AG10803 (cell line): ENCODE data around the gene DNAH10.

Experiments used
- DNase-seq: peaks from one replicate; pipeline ENCODE4 v3.0.0; 2010; ENCODE audit warnings: low read depth
- H3K4me3 ChIP-seq: 2 replicates; pipeline ENCODE4 v1.5.1; 2011; ENCODE audit warnings: mild to moderate bottlenecking, low read length, control low read depth
- TF ChIP-seq, protein P1 (sequence below): conservative IDR thresholded peaks from 2 replicates; pipeline ENCODE4 v1.5.1; 2011; ENCODE audit warnings: mild to moderate bottlenecking, low read length, control low read depth, inconsistent platforms

The DNAH10 gene

GRCh38 chr12:123879101-123879500 lies 117.0 kb downstream of the DNAH10 start:
- no peak overlapping the region for H3K4me3 ChIP-seq
- TF ChIP-seq, protein P1, sequence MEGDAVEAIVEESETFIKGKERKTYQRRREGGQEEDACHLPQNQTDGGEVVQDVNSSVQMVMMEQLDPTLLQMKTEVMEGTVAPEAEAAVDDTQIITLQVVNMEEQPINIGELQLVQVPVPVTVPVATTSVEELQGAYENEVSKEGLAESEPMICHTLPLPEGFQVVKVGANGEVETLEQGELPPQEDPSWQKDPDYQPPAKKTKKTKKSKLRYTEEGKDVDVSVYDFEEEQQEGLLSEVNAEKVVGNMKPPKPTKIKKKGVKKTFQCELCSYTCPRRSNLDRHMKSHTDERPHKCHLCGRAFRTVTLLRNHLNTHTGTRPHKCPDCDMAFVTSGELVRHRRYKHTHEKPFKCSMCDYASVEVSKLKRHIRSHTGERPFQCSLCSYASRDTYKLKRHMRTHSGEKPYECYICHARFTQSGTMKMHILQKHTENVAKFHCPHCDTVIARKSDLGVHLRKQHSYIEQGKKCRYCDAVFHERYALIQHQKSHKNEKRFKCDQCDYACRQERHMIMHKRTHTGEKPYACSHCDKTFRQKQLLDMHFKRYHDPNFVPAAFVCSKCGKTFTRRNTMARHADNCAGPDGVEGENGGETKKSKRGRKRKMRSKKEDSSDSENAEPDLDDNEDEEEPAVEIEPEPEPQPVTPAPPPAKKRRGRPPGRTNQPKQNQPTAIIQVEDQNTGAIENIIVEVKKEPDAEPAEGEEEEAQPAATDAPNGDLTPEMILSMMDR = no peak
- no peak for DNase-seq

DNA sequence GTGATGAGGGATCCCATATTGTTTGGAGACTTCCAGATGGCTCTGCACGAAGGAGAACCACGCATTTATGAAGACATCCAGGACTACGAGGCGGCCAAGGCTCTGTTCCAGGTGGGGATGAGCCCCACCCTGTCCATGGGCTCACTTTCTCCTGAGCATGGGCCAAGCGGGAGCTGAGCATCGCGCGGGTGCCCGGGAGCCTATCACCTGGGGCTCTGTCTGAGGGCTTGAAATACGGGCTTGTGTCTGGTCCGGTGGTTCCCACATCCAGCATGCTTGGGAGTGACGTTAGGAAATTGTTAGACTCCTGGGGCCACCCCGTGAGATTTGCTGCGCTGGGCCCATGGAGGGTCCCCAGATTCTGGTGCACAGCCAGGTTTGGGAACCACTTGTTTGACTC lies 117.6 kb downstream of the DNAH10 start:
- no peak overlapping the region for H3K4me3 ChIP-seq
- no peak for DNase-seq
- TF ChIP-seq, protein P1 = no peak

DNA sequence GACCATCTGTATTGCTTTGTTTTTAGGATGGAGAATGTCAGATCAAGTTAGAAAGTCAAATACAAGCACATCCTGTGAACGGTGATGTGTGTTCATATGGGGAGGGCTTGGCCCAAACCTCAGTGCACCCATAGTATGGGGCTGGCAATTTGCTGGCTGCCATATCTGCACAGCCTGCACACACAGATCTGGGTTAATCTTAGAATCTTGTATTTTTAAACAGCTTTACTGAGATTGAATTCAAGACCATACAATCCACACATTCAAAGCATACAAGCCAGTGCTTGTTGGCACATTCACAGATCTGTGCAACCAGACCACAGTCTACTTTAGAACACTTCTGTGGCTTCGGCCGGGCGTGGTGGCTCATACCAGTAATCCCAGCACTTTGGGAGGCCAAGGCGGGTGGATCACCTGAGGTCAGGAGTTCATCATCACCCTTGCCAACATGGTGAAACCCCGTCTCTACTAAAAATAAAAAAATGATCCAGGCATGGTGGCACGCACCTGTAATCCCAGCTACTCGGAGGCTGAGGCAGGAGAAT lies 120.1 kb downstream of the DNAH10 start:
- no peak for DNase-seq
- TF ChIP-seq, protein P1 = no peak
- H3K4me3 ChIP-seq = no peak overlapping the region

GRCh38 chr12:123886258-123886657 lies 124.2 kb downstream of the DNAH10 start:
- no peak overlapping the region for H3K4me3 ChIP-seq
- no peak for DNase-seq
- TF ChIP-seq, protein P1 = no peak

GRCh38 chr12:123886931-123887582 lies 125.0 kb downstream of the DNAH10 start:
- TF ChIP-seq, protein P1 = no peak
- no peak overlapping the region for H3K4me3 ChIP-seq
- DNase-seq = no peak

DNA sequence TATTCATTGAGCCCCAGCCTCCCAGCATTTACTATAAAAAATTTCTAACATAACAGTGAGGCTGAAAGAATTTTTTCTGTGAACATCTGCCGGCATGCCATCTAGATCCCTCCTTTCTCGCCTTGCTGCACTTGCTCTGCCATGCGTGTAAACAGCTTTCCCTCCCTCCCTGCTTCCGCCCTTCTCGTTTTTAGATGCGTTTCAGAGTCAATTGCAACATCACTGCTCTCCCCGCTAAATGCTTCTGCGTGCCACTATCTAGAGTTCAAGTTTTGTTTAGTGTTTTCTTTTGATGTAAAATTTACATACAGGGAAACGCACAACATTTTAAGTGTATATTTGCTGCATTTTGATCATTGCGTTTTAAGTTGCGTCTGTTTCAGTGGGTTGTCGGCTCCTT lies 126.9 kb downstream of the DNAH10 start:
- no peak overlapping the region for H3K4me3 ChIP-seq
- no peak for DNase-seq
- TF ChIP-seq, protein P1 = no peak

DNA sequence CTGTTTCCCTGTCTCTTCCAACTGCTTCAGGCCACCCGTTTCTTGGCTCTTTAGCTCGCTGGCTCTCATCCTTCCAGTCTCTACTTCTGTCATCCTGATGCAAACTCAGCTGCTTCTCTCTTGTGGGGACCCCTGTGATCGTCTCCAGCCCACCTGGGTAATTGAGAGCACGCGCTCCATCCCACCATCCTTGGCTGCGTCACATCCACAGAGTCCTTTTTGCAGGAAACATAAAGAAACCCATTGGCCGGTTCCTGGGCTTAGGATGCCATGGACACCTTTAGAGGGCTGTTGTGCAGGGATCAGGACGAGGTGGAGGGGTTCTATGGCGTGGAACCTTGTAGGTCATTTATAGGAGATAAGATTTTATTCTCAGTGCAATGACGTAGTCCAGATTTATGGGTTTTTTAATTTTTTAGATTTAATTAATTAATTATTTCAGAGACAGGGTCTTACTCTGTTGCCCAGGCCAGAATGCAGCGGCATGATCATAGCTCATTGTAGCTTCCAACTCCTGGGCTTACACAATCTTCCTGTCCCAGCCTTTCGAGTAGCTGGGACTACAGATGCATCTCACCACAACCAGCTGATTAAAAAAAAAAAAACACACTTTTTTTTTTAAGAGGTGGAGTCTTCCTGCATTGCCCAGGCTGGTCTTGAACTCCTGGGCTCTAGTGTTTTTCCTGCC lies 127.9 kb downstream of the DNAH10 start:
- no peak for DNase-seq
- TF ChIP-seq, protein P1 = no peak
- no peak overlapping the region for H3K4me3 ChIP-seq
